HG02678 (cell line): ENCODE measurements around the gene HEATR1.
A peak's percentile ranks its signal among the peaks of the same experiment; 100 is the strongest.
"Not testable (repeated sequence)": the region's sequence is repeated elsewhere in the genome, so short reads cannot be mapped to it uniquely, and the experiment has no call there.

Experiments
- ATAC-seq: cut with Tn5 transposase; IDR thresholded peaks from one replicate; pipeline ENCODE4 v1.9.1; 2021; ENCODE audit warnings: mild to moderate bottlenecking, moderate library complexity; ENCODE audit not compliant: unreplicated experiment

The HEATR1 gene

GRCh38 chr1:236515443-236515958, 88.8 kb downstream of the HEATR1 start:
- no peak for ATAC-seq

- ATAC-seq, result no peak
Measured at GRCh38 chr1:236514703-236515442, 89.4 kb downstream of the HEATR1 start.

- no peak for ATAC-seq
Measured at GRCh38 chr1:236511735-236512418, 92.4 kb downstream of the HEATR1 start.

GRCh38 chr1:236509647-236510401, 94.5 kb downstream of the HEATR1 start:
- no peak for ATAC-seq

GRCh38 chr1:236509203-236509602, 95.1 kb downstream of the HEATR1 start:
- ATAC-seq, result no peak

- ATAC-seq, result no peak
Measured at GRCh38 chr1:236508593-236509027, 95.7 kb downstream of the HEATR1 start.

GRCh38 chr1:236507022-236507700, 97.2 kb downstream of the HEATR1 start:
- ATAC-seq, result no peak

- not testable (repeated sequence) for ATAC-seq
Measured at GRCh38 chr1:236504338-236504737, 100.0 kb downstream of the HEATR1 start.

- peak; percentile 43 for ATAC-seq
Measured at GRCh38 chr1:236502972-236503639, 101.2 kb downstream of the HEATR1 start.

GRCh38 chr1:236502579-236502971, 101.7 kb downstream of the HEATR1 start:
- ATAC-seq, result no peak

GRCh38 chr1:236501093-236501492, 103.2 kb downstream of the HEATR1 start:
- ATAC-seq, result no peak
